Breast epithelium (tissue), 3 donors: ENCODE data around the gene CCBE1.

Experiments
- POLR2A ChIP-seq: fragments of 450-650 bp; IDR thresholded peaks from one replicate; pipeline ENCODE4 v1.6.1; 2016; ENCODE audit warnings: antibody characterized with exemption, mild to moderate bottlenecking, moderate library complexity
- TF ChIP-seq, protein P1 (sequence below), 3 donors: fragments of 450-650 bp; IDR thresholded peaks; one replicate each; pipeline ENCODE4 v1.5.1; 2016 to 2017; ENCODE audit warnings: antibody characterized with exemption in 3 of 3, mild to moderate bottlenecking in 3 of 3, moderate library complexity in 3 of 3

DNA sequence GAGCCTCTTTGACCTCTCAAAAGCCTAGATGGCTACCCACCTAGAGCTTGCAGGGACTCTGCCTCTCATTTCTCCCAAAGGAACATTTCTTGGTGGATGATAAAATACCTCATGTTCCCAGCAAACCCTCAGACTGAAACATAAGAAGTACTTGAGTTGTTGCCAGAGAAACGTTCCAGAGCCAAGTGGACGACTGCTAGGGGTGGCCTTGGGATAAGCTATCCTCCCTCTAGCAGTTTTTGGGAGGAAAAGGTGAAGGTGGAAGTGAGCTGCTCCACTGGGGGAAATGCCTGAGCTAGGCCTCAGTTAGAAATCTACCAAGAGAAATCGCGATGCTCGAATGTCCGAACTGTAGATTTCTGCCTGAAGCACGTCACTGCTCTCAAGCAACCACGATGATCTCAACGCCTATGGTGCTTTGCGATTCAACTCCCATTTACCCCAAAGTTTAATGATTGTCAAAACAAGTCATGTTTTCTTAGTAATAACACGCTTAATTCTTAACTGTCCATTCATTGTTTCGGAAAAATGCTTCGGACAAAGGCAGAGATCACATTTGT lies 91.5 kb downstream of the CCBE1 start:
- no peak for TF ChIP-seq POLR2A
- TF ChIP-seq, protein P1, sequence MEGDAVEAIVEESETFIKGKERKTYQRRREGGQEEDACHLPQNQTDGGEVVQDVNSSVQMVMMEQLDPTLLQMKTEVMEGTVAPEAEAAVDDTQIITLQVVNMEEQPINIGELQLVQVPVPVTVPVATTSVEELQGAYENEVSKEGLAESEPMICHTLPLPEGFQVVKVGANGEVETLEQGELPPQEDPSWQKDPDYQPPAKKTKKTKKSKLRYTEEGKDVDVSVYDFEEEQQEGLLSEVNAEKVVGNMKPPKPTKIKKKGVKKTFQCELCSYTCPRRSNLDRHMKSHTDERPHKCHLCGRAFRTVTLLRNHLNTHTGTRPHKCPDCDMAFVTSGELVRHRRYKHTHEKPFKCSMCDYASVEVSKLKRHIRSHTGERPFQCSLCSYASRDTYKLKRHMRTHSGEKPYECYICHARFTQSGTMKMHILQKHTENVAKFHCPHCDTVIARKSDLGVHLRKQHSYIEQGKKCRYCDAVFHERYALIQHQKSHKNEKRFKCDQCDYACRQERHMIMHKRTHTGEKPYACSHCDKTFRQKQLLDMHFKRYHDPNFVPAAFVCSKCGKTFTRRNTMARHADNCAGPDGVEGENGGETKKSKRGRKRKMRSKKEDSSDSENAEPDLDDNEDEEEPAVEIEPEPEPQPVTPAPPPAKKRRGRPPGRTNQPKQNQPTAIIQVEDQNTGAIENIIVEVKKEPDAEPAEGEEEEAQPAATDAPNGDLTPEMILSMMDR (IDR thresholded peaks at IDR 0.05), result no peak
